ENCODE measurements around the gene CDCA7.

DNA sequence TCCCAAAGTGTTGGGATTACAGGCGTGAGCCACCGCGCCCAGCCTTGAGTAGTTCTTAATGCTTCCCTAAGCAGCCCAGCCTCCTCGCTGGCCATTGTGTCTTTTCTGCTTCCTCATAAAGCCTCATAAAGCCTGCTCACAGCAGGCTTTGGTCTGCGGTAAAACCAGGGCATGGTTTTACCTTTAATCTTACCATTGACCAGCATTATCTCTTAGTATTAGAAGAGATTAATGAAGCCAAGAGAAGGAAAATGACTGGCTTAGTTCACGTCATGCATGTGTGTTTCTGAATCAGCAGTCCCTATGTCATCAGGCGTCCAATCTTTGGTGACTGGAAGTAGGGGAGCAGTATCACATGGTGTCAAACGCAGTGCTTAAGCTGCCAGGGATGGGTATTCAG, 14.9 kb upstream of the CDCA7 start:
- TF ChIP-seq POLR2A (IDR thresholded peaks at IDR 0.05) (no peak), POLR2AphosphoS5 (IDR thresholded peaks at IDR 0.05) (no peak)
- TF ChIP-seq, protein P1, sequence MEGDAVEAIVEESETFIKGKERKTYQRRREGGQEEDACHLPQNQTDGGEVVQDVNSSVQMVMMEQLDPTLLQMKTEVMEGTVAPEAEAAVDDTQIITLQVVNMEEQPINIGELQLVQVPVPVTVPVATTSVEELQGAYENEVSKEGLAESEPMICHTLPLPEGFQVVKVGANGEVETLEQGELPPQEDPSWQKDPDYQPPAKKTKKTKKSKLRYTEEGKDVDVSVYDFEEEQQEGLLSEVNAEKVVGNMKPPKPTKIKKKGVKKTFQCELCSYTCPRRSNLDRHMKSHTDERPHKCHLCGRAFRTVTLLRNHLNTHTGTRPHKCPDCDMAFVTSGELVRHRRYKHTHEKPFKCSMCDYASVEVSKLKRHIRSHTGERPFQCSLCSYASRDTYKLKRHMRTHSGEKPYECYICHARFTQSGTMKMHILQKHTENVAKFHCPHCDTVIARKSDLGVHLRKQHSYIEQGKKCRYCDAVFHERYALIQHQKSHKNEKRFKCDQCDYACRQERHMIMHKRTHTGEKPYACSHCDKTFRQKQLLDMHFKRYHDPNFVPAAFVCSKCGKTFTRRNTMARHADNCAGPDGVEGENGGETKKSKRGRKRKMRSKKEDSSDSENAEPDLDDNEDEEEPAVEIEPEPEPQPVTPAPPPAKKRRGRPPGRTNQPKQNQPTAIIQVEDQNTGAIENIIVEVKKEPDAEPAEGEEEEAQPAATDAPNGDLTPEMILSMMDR (IDR thresholded peaks at IDR 0.05 in 8 of 11, conservative IDR thresholded peaks at IDR 0.05 in 3 of 11): no peak
